GM18526 (cell line): Measurements from ENCODE around the gene EGFL8.

ENCODE experiments used
- POLR2A ChIP-seq: IDR thresholded peaks from 3 replicates; pipeline ENCODE4 v1.6.1; 2011; ENCODE audit not compliant: insufficient read length; ENCODE audit errors: extremely low read depth

Gene EGFL8

GRCh38 chr6:32153564-32154513 lies 10.6 kb upstream of the EGFL8 start, which contains the start of gene PPT2:
Gene PPT2 (plus strand): TSS chr6:32154141. CDS start chr6:32154595, 454 bp downstream.
- TF ChIP-seq POLR2A, result no peak

- no peak for TF ChIP-seq POLR2A
These were observed 9.8 kb upstream of the EGFL8 start for GRCh38 chr6:32154514-32155161.

- no peak for TF ChIP-seq POLR2A
These were observed 7.5 kb upstream of the EGFL8 start for GRCh38 chr6:32156891-32157290.

DNA sequence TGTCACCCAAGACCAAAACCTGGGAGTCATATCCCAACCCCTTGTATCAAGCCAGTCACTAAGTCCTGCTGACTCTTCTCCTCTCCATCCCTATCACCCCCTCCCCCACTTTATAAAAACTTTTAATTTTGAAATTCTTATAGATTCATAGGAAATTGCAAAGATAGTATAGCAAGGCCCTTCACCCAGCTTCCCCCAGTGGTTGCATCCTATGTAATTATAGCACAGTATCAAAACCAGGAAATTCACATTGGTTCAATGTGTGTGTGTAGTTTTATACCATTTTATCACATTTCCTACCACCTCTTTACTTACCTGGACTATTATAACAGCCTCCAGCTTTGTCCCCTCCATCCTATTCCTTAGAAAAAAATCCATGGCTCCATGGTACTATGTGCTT lies 6.3 kb upstream of the EGFL8 start:
- no peak for TF ChIP-seq POLR2A

- TF ChIP-seq POLR2A, result no peak
These were observed 686 bp upstream of the EGFL8 start for GRCh38 chr6:32163559-32164258.

DNA sequence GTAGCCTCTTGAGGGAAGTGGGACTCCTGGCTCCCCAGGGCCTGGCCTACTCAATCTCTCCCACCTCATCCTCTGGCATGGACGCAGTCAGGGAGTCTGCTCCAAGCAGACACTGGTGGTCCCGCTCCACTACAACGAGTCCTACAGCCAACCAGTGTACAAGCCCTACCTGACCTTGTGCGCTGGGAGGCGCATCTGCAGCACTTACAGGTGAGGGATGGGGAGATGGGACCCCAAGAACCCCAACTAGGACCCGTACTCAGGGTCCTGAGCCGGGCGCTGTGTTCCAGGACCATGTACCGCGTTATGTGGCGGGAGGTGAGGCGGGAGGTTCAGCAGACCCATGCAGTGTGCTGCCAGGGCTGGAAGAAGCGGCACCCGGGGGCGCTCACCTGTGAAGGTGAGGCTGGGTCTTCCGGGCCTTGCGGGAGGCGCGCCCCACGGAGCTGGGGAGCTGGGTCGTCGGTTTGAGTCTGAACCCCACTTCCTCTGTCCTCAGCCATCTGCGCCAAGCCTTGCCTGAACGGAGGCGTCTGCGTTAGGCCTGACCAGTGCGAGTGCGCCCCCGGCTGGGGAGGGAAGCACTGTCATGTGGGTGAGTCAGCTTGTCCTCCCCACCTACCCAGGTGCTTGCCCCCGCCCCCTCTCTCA lies 2.1 kb downstream of the EGFL8 start:
- no peak for TF ChIP-seq POLR2A

DNA sequence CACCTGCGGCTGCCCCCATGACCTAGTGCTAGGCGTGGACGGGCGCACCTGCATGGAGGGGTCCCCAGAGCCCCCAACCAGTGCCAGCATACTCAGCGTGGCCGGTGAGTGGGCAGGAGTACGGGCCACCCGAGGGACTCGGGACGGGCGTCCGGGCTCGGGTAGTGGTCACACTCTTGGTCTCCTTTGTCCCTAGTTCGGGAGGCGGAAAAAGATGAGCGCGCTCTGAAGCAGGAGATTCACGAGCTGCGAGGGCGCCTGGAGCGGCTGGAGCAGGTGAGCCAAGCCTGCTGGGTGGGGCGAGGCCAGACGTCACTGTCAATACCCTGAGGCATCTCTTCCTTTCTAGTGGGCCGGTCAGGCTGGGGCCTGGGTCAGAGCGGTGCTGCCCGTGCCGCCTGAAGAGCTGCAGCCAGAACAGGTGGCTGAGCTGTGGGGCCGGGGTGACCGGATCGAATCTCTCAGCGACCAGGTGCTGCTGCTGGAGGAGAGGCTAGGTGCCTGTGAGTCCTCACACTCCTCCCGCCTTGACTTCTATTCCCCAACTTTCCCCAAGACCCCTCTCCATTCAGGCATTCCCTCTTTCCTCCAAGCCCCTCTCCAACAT lies 2.9 kb downstream of the EGFL8 start:
- no peak for TF ChIP-seq POLR2A

- no peak for TF ChIP-seq POLR2A
These were observed 3.4 kb downstream of the EGFL8 start for GRCh38 chr6:32167761-32168262.

DNA sequence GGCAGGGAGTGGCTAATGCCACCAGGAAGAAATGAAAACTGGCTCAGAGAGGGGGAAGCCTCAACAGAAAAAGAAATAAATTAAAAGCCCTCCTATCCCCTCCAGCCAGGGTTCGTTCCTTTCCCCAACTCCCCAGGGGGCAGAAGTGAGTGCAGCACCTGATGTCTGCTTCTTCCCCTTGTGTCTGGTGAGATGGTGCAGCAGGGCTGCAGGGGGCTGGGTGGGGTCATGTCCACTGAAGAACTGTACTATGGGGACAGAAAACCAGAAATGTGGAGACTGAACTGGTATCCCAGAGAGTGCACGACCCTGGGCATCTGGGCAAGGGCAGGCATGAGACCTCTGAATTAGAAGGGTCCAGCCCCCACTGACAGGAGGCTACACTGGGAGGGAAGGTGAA lies 4.0 kb downstream of the EGFL8 start:
- no peak for TF ChIP-seq POLR2A

DNA sequence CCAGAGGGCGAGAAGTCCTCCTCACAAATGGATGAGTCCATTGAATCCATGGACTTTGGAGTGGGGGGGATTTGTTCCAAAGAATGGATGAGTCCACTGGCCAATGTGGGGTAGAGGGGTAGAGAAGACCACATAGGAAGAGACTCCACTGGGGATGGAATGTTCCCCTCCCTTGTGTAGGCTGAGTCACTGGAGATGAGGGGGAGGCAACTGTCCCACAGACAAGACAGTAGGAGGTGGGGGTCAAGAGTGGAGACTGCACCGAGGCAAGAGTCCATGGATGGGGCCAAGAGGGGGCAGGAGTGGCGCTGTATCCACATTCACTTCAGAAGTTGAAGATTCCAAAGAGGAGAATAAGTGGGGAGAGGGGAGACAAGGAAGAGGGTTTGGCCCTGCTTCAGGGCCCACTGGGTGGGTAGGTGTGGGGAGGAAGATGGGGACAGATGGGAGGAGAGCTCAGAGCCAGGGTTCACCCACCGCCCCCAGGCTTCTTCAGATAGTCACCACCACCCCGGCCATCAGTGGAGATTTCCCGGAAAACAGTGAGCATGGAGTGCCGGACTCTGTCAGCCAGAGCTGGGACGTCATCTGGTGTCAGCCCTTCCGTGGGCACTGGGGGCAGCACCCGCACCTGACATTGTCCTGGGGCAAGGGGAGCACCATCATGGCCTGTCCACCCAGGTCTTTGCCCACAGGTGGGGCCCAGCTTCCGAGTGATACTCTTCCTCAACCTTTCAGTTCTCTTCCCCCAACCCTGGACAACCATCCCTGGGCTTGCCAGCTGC lies 4.6 kb downstream of the EGFL8 start:
- TF ChIP-seq POLR2A, result no peak

GRCh38 chr6:32170294-32170693 lies 5.9 kb downstream of the EGFL8 start:
- no peak for TF ChIP-seq POLR2A

DNA sequence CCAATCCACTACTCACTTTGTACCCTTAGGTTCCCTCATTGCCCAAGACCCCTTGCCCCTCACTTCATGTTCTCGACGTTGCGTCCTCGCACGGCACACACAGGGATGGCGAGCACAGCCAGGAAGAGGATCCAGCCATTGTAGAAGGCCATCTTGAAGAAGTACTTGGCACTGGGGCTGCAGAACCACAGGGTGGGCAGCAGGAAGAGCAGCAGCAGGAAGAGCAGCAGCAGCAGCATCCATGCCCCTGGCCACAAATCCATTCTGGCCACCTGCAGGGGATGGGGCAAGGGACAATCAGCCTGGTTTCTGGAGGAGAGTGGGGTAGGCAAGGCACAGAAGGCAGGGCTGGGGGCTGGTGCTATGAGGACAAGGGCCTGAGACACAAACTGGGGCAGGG lies 6.8 kb downstream of the EGFL8 start:
- TF ChIP-seq POLR2A, result no peak

DNA sequence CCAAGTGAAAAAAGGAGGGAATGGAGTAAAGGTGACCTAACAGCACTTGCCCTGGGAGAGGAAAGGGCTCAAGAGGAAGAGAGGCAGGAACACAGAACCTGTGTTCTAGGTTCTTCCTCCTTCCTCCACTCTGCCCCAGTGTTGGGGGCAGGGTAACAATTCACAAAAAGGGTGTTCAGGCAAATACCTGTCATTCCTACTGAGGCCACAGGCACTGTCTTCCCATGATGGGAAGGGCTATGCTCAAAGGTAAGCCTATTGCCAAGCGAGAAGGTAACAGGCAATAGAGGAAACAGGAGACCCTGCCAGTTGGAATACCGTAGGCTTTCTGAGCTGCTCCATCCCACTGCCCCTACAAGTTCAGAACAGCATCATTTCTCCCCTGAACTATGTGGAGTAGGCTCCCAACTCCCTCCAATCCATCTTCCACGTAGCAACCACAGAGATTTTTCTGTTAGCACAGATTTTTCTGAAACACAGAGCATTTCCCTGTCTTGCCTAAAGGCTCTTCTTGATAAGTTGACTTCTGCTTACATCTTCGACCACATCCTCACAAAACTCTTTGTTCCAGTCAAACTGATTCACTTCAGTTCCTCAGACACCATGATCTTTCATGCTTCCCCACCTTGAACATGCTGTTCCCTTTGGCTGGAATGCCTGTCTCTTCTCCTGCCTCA lies 8.8 kb downstream of the EGFL8 start:
- no peak for TF ChIP-seq POLR2A
